Vagina (tissue), 2 donors: Measurements from ENCODE around the gene ZNF487.

Source experiments
- CTCF ChIP-seq, 3 experiments: fragments of 450-650 bp in 2 of 3; fragments of 200-600 bp in 1 of 3; sonication (generic) in 1 of 3; IDR thresholded peaks; one replicate each; pipeline ENCODE4 v1.5.1; 2017 to 2019; ENCODE audit warnings: antibody characterized with exemption in 3 of 3, mild to moderate bottlenecking in 2 of 3, moderate library complexity in 2 of 3
- POLR2AphosphoS5 ChIP-seq, 2 donors: sonication (generic); formaldehyde crosslinking; IDR thresholded peaks; one replicate each; pipeline ENCODE4 v1.9.0; 2017; ENCODE audit warnings: antibody characterized with exemption in 2 of 2, mild to moderate bottlenecking in 2 of 2, low read depth in 1 of 2; ENCODE audit not compliant: insufficient read depth in 1 of 2

- TF ChIP-seq CTCF (IDR thresholded peaks at IDR 0.05) (no peak), POLR2AphosphoS5 (IDR thresholded peaks at IDR 0.05; ENCODE audit: insufficient read depth in 1 of 2, low read depth in 1 of 2) (no peak)
Measured at GRCh38 chr10:43393606-43394360, 43.1 kb upstream of the ZNF487 start.
